ENCODE data around the gene HOTAIR. TPM values are rescaled to one million over a fixed set of nuclear protein-coding genes. Genes with fewer than 3 reads are reported as not detected.

The HOTAIR gene
- polyA plus RNA-seq, 2 donors: not detected

DNA sequence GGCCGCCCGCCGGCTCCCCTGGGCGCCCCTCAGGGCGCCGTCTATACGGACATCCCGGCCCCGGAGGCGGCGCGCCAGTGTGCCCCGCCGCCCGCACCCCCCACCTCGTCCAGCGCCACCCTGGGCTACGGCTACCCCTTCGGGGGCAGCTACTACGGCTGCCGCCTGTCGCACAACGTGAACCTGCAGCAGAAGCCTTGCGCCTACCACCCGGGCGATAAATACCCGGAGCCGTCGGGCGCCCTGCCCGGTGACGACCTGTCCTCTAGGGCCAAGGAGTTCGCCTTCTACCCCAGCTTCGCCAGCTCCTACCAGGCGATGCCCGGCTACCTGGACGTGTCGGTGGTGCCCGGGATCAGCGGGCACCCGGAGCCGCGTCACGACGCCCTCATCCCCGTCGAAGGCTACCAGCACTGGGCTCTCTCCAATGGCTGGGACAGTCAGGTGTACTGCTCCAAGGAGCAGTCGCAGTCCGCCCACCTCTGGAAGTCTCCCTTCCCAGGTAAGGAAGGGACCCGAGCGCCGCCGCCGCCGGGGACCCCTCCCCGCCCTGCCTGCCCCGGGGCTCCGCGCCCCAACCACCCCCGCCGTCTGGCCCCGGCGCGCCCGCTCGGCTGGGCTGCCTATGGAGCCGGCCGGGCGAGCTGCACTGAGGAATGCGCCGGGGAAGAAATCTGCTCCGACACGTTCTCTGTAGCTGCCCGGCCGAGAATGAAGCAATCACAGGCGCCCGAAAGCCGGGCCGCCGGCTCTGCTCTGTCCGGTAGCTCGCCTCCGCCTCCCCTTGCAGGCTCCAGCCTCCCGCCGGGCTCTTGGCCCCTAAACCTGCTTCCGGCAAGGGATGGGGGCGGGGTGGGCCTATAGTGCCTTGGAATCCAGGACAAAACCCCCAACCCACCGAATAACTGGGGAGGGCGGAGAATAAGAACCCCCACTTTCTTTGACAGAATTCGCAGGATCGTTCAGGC is 35.3 kb downstream of the HOTAIR start:
- Histone ChIP-seq H3K9me3 (ENCODE audit: control insufficient read depth in 2 of 2, insufficient read depth in 1 of 2, low read depth in 1 of 2, low read length in 1 of 2) (peaks cover 0 to 9% of the 10 kb centered on the region in 2 donors), H3K36me3 (ENCODE audit: control insufficient read depth in 2 of 2, insufficient read depth in 2 of 2, low read length in 1 of 2) (no peaks in the 10 kb centered on the region), H3K27me3 (ENCODE audit: control insufficient read depth in 1 of 2, insufficient read depth in 2 of 2, low read length in 2 of 2) (peaks cover 8 to 67% of the 10 kb centered on the region in 2 donors), H3K4me3 (ENCODE audit: low read depth in 1 of 2, low read length in 2 of 2) (peak overlapping the region in 1 of 2 donors; percentile 15), H3K4me1 (ENCODE audit: control insufficient read depth in 2 of 2, insufficient read depth in 2 of 2, low read length in 1 of 2) (peaks cover 6 to 13% of the 10 kb centered on the region in 2 donors), H3K27ac (ENCODE audit: low read depth in 2 of 2, low read length in 1 of 2) (no peak overlapping the region)
- WGBS, 2 donors: 4 to 5% methylated on average over 84 to 91 of the region's 91 CpGs

DNA sequence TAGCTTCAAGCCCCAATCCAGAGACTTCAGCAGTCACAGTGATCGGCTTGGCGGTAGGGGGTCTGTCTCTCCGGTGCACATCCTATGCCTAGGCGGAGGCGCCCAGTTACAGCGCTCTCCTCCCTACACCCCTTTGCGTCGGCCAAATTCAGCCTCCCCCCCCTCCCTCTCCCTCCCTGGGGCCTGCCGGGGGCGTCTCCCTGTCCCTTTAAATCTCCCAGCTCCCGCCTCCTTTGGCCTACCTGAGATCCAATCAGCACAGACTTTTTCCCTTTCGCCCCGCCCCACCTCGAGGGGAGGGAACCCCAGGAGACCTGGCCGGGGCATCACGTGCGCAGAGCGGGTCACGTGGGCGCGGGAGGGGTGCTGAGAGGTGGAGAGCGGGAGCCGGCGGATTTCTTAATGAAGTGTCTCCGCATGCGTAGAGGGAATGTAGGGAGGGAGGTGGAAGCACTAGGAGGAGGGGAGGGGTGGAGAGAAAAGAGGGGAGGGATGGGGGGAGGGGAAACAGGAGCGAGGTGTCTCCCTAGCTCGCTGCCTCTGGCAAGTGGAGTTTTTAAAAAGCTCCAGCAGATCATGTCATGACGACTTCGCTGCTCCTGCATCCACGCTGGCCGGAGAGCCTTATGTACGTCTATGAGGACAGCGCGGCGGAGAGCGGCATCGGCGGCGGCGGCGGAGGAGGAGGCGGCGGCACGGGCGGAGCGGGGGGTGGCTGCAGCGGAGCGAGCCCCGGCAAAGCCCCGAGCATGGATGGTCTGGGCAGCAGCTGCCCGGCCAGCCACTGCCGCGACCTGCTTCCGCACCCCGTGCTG is 36.2 kb downstream of the HOTAIR start, which contains the start of gene HOXC13:
HOXC13 (plus strand) TSS at position 506 of the 815 bp plus-strand sequence; CDS start at position 582, 76 bp downstream.
- H3K4me1 ChIP-seq (ENCODE audit: control insufficient read depth in 2 of 2, insufficient read depth in 2 of 2, low read length in 1 of 2): peaks cover 6 to 13% of the 10 kb centered on the region in 2 donors
- peak within 1 kb of the TSS in 1 of 2 donors; percentile 15 for H3K4me3 ChIP-seq (ENCODE audit: low read depth in 1 of 2, low read length in 2 of 2)
- H3K27ac ChIP-seq (ENCODE audit: low read depth in 2 of 2, low read length in 1 of 2): no peak within 1 kb of the TSS
- H3K36me3 ChIP-seq (ENCODE audit: control insufficient read depth in 2 of 2, insufficient read depth in 2 of 2, low read length in 1 of 2): no peaks in the 10 kb centered on the region
- peaks cover 0 to 9% of the 10 kb centered on the region in 2 donors for H3K9me3 ChIP-seq (ENCODE audit: control insufficient read depth in 2 of 2, insufficient read depth in 1 of 2, low read depth in 1 of 2, low read length in 1 of 2)
- WGBS, 2 donors: 6 to 7% methylated on average over 49 to 56 of the region's 56 CpGs
- peaks cover 13 to 70% of the 10 kb centered on the region in 2 donors for H3K27me3 ChIP-seq (ENCODE audit: control insufficient read depth in 1 of 2, insufficient read depth in 2 of 2, low read length in 2 of 2)

DNA sequence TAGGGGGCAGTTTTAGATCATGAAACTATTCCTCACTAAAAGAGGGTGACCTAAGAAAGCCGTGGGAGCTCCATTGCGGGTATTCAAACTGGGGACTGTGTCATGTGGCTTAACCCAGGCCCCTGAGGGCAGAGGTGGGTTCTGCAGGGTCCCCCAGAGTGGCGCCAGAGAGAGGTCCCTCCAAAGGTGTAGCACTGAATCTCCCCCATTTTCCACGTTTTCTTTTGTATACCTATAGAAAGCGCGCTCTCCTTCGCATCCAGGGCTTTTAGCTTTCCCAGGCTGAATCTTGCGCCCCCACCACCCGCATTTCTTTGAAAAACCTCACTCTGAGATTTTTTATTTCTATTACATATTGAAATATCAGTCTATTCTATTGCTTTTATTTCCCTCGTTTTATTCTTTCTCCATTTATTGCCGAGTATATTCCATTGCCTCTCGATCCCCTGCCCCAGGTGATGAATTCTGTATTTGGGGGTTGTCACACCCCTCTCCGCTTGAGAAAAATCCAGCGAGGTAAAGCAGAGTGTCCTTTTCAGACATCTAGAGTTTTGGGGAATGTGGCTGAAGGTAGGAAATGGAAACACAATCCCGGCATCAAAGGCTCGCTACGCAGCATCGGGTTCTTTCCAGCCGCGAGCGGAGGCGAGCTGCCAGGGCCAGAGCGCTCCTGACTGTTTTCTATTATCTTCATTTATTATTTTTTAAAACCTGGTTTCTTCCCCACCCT is 37.0 kb downstream of the HOTAIR start:
- H3K4me1 ChIP-seq (ENCODE audit: control insufficient read depth in 2 of 2, insufficient read depth in 2 of 2, low read length in 1 of 2): peaks cover 6 to 13% of the 10 kb centered on the region in 2 donors
- WGBS, 2 donors: 21 to 27% methylated on average over 23 of the region's 23 CpGs
- H3K9me3 ChIP-seq (ENCODE audit: control insufficient read depth in 2 of 2, insufficient read depth in 1 of 2, low read depth in 1 of 2, low read length in 1 of 2): peaks cover 0 to 9% of the 10 kb centered on the region in 2 donors
- H3K27me3 ChIP-seq (ENCODE audit: control insufficient read depth in 1 of 2, insufficient read depth in 2 of 2, low read length in 2 of 2): peaks cover 13 to 68% of the 10 kb centered on the region in 2 donors
- H3K4me3 ChIP-seq (ENCODE audit: low read depth in 1 of 2, low read length in 2 of 2): no peak overlapping the region
- no peak overlapping the region for H3K27ac ChIP-seq (ENCODE audit: low read depth in 2 of 2, low read length in 1 of 2)
- H3K36me3 ChIP-seq (ENCODE audit: control insufficient read depth in 2 of 2, insufficient read depth in 2 of 2, low read length in 1 of 2): no peaks in the 10 kb centered on the region

DNA sequence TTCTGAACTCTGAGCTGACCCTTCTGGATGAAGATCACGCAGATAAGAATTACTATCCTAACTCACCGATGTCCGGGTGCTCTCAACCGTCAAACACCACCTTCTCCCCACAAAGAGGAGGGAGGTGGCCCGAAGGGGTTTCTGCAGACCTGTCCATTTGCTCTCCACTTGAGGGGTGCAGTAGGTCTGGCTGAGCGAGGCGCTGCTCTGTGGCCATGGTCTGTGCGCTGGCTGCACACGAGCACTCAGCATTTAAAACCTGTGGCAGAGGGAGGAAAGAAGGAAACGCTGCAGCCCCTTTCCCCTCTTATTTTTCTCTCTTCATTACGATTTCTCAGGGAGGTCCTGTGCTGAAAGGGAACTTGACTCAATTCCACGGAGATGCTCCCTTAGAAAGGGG is 37.7 kb downstream of the HOTAIR start:
- whole genome bisulfite sequencing, 2 donors: 17 to 19% methylated on average over 12 of the region's 12 CpGs
- H3K36me3 ChIP-seq (ENCODE audit: control insufficient read depth in 2 of 2, insufficient read depth in 2 of 2, low read length in 1 of 2): no peaks in the 10 kb centered on the region
- H3K4me1 ChIP-seq (ENCODE audit: control insufficient read depth in 2 of 2, insufficient read depth in 2 of 2, low read length in 1 of 2): peaks cover 6 to 13% of the 10 kb centered on the region in 2 donors
- H3K27me3 ChIP-seq (ENCODE audit: control insufficient read depth in 1 of 2, insufficient read depth in 2 of 2, low read length in 2 of 2): peaks cover 13 to 62% of the 10 kb centered on the region in 2 donors
- H3K4me3 ChIP-seq (ENCODE audit: low read depth in 1 of 2, low read length in 2 of 2): no peak overlapping the region
- H3K9me3 ChIP-seq (ENCODE audit: control insufficient read depth in 2 of 2, insufficient read depth in 1 of 2, low read depth in 1 of 2, low read length in 1 of 2): peaks cover 0 to 9% of the 10 kb centered on the region in 2 donors
- no peak overlapping the region for H3K27ac ChIP-seq (ENCODE audit: low read depth in 2 of 2, low read length in 1 of 2)

DNA sequence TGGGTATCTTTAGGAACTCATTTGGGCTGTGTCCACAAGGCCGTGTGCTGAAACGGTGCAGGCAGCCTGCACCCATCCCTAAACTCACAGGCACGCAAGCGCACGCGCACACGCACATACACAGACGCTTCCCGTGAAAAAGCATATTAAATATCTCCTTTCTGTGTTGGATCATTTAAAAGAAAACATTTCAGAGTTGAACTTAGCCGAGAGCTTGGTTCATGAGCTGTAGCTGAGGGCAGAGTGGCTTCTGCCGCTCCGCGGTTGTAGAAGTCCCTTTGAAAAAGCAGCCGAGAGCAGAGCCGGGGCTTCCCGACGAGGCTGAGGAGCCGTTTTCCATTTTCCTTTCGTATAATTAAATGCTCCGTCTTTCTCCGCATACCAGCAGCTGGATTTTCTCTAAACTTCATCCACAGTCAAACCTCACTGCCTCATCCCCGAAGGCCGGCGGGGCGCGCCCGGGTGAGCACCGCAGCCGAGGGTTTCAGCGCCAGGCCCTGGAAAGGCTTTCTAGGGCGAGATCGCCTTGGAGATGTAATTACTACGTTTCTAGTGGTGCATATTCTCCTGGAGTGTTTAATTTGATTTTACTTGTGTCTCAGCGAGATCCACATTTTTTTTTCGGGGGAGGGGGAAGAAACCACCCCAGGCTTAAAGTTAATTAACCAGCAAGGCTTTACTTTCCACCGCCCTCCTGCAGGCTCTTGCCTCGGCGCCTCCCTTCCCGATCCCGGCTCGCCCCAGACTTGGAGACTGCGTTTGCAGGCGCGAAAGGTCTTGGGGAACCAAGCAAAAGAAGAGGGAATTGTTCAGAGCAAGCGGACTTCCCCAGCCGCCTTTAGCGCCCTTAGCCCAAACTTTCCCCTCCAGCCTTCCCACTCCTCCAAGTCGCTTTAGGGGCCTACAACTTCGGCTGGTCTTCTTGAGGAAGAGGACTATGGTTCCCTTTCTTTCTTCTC is 39.1 kb downstream of the HOTAIR start:
- Histone ChIP-seq H3K9me3 (ENCODE audit: control insufficient read depth in 2 of 2, insufficient read depth in 1 of 2, low read depth in 1 of 2, low read length in 1 of 2) (peaks cover 0 to 9% of the 10 kb centered on the region in 2 donors), H3K36me3 (ENCODE audit: control insufficient read depth in 2 of 2, insufficient read depth in 2 of 2, low read length in 1 of 2) (no peaks in the 10 kb centered on the region), H3K27me3 (ENCODE audit: control insufficient read depth in 1 of 2, insufficient read depth in 2 of 2, low read length in 2 of 2) (peaks cover 16 to 62% of the 10 kb centered on the region in 2 donors), H3K4me3 (ENCODE audit: low read depth in 1 of 2, low read length in 2 of 2) (no peak overlapping the region), H3K4me1 (ENCODE audit: control insufficient read depth in 2 of 2, insufficient read depth in 2 of 2, low read length in 1 of 2) (peaks cover 6 to 13% of the 10 kb centered on the region in 2 donors), H3K27ac (ENCODE audit: low read depth in 2 of 2, low read length in 1 of 2) (no peak overlapping the region)
- WGBS, 2 donors: 10 to 11% methylated on average over 49 of the region's 49 CpGs

DNA sequence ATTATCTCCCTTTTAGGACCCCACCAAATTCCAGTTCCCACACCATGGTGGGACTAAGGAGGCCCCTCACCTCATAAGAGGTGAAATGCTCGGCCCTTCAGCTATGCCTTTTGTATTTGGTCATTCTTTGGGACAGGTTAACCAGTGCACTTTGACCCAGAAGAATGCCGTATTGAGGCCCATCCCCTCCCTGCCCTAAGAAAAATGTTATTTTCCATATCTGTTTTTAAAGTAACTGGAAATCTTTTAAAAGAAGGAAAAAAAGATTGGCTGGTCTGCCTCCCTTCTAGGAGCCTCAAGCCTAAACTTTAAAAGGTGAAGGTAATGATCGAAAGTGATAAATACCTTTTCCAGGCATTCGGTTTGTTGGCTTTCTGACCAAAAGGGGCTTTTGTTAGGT is 41.8 kb downstream of the HOTAIR start:
- peaks cover 22 to 57% of the 10 kb centered on the region in 2 donors for H3K27me3 ChIP-seq (ENCODE audit: control insufficient read depth in 1 of 2, insufficient read depth in 2 of 2, low read length in 2 of 2)
- no peaks in the 10 kb centered on the region for H3K36me3 ChIP-seq (ENCODE audit: control insufficient read depth in 2 of 2, insufficient read depth in 2 of 2, low read length in 1 of 2)
- H3K4me1 ChIP-seq (ENCODE audit: control insufficient read depth in 2 of 2, insufficient read depth in 2 of 2, low read length in 1 of 2): peaks cover 0 to 3% of the 10 kb centered on the region in 2 donors
- no peak overlapping the region for H3K4me3 ChIP-seq (ENCODE audit: low read depth in 1 of 2, low read length in 2 of 2)
- no peak overlapping the region for H3K27ac ChIP-seq (ENCODE audit: low read depth in 2 of 2, low read length in 1 of 2)
- 49 to 56% methylated on average over 4 of the region's 4 CpGs for WGBS, 2 donors
- H3K9me3 ChIP-seq (ENCODE audit: control insufficient read depth in 2 of 2, insufficient read depth in 1 of 2, low read depth in 1 of 2, low read length in 1 of 2): peaks cover 0 to 3% of the 10 kb centered on the region in 2 donors

DNA sequence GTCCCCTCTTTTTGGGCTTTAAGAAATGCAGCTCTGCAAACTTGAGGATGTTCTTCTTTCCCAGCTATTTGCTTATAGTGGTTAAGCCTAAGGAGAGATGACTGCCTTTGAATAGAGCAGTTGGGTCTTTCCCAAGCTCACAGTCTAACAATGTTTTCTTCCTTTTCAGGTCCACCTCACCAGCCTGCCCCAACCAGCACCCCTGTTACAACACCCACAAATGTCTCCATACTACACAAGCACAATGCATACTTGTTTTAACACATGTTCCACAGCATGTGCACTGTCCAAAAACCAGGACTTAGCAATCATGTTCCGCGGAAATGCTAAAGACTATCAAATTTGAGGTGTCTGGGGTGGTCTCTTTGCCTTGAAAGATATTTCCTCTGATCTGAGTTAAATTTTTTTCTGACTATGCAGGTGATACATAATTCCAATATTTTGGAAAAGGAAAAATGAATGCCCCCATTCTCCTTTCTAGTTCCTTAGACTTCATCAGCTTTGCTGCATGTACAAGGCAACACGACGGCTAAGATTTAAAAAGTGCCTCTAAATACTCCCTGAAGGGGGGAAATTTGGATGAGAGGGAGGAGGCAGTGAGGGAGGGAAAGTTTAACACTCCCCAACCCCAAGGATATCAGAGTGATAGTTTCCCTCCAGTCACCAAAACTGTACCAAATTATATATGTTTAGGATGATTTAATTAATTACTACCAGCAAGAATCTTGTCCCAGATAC is 42.7 kb downstream of the HOTAIR start:
- peaks cover 22 to 53% of the 10 kb centered on the region in 2 donors for H3K27me3 ChIP-seq (ENCODE audit: control insufficient read depth in 1 of 2, insufficient read depth in 2 of 2, low read length in 2 of 2)
- no peak overlapping the region for H3K27ac ChIP-seq (ENCODE audit: low read depth in 2 of 2, low read length in 1 of 2)
- peaks cover 0 to 3% of the 10 kb centered on the region in 2 donors for H3K4me1 ChIP-seq (ENCODE audit: control insufficient read depth in 2 of 2, insufficient read depth in 2 of 2, low read length in 1 of 2)
- no peak overlapping the region for H3K4me3 ChIP-seq (ENCODE audit: low read depth in 1 of 2, low read length in 2 of 2)
- no peaks in the 10 kb centered on the region for H3K36me3 ChIP-seq (ENCODE audit: control insufficient read depth in 2 of 2, insufficient read depth in 2 of 2, low read length in 1 of 2)
- 41 to 49% methylated on average over 4 of the region's 4 CpGs for WGBS, 2 donors
- peaks cover 0 to 6% of the 10 kb centered on the region in 2 donors for H3K9me3 ChIP-seq (ENCODE audit: control insufficient read depth in 2 of 2, insufficient read depth in 1 of 2, low read depth in 1 of 2, low read length in 1 of 2)

All from esophagus (tissue), 2 donors.